GM19452 (cell line): ENCODE measurements around the gene SMARCD2.

Experiments used
- ATAC-seq: cut with Tn5 transposase; IDR thresholded peaks from one replicate; pipeline ENCODE4 v1.9.1; 2021; ENCODE audit not compliant: unreplicated experiment

Gene SMARCD2

GRCh38 chr17:63833026-63833740 lies 9.3 kb downstream of the SMARCD2 start:
- ATAC-seq: no peak

GRCh38 chr17:63832455-63832854 lies 10.0 kb downstream of the SMARCD2 start:
- no peak for ATAC-seq

- ATAC-seq: no peak
These were observed 10.5 kb downstream of the SMARCD2 start for GRCh38 chr17:63832014-63832413.

GRCh38 chr17:63831505-63831904 lies 11.0 kb downstream of the SMARCD2 start:
- ATAC-seq: no peak

- ATAC-seq: no peak
These were observed 11.5 kb downstream of the SMARCD2 start for GRCh38 chr17:63830904-63831491.

GRCh38 chr17:63830278-63830677 lies 12.2 kb downstream of the SMARCD2 start:
- no peak for ATAC-seq

- no peak for ATAC-seq
These were observed 13.5 kb downstream of the SMARCD2 start for GRCh38 chr17:63828936-63829335.

- no peak for ATAC-seq
These were observed 14.7 kb downstream of the SMARCD2 start for GRCh38 chr17:63827801-63828221.

GRCh38 chr17:63827002-63827800 lies 15.3 kb downstream of the SMARCD2 start, which contains the start of the genes FTSJ3 and PSMC5:
TSS of gene FTSJ3 (minus strand) at chr17:63827663. CDS start at chr17:63826902, 761 bp downstream.
TSS of gene PSMC5 (plus strand) at chr17:63827431. CDS start at chr17:63827491, 60 bp downstream.
- peak; percentile 93 for ATAC-seq

- ATAC-seq: peak; percentile 2
These were observed 15.9 kb downstream of the SMARCD2 start for GRCh38 chr17:63826468-63827001.

- ATAC-seq: no peak
These were observed 18.1 kb downstream of the SMARCD2 start for GRCh38 chr17:63824362-63824761.

- ATAC-seq: no peak
These were observed 18.7 kb downstream of the SMARCD2 start for GRCh38 chr17:63823659-63824331.

- ATAC-seq: no peak
These were observed 19.9 kb downstream of the SMARCD2 start for GRCh38 chr17:63822537-63822936.

- no peak for ATAC-seq
These were observed 20.7 kb downstream of the SMARCD2 start for GRCh38 chr17:63821804-63822203.

- ATAC-seq: no peak
These were observed 21.4 kb downstream of the SMARCD2 start for GRCh38 chr17:63820963-63821561.

- ATAC-seq: no peak
These were observed 22.6 kb downstream of the SMARCD2 start for GRCh38 chr17:63819585-63820537.

GRCh38 chr17:63819131-63819530 lies 23.4 kb downstream of the SMARCD2 start:
- no peak for ATAC-seq

- ATAC-seq: no peak
These were observed 24.6 kb downstream of the SMARCD2 start for GRCh38 chr17:63817736-63818385.

GRCh38 chr17:63816669-63817068 lies 25.8 kb downstream of the SMARCD2 start:
- no peak for ATAC-seq
